BJ (cell line): ENCODE data around the gene LDLRAD4. TPM values are rescaled to one million over a fixed set of nuclear protein-coding genes. Genes with fewer than 3 reads are reported as not detected.

Source experiments
- CTCF ChIA-PET: fragments of 350-600 bp; formaldehyde crosslinking; extraction: SDS; loops from one replicate; lab custom pipeline; 2021; ENCODE audit warnings: antibody characterized with exemption, inconsistent platforms; lab: Yijun Ruan, JAX
- POLR2A ChIA-PET: fragments of 300-600 bp; sonication (Branson Sonifier 250); formaldehyde crosslinking; extraction: SDS; loops from one replicate; lab custom pipeline; 2021; ENCODE audit warnings: antibody characterized with exemption; lab: Charles Lee
- DNase-seq: peaks from one replicate; pipeline ENCODE4 v3.0.0-alpha.2; 2011; ENCODE audit warnings: low read depth
- H3K27me3 ChIP-seq: 2 replicates; pipeline ENCODE4 v1.6.0; 2011; ENCODE audit warnings: low read length; ENCODE audit not compliant: control insufficient read depth, insufficient read depth
- H3K36me3 ChIP-seq: 2 replicates; pipeline ENCODE4 v1.5.1; 2011; ENCODE audit warnings: low read length; ENCODE audit not compliant: control insufficient read depth, insufficient read depth
- H3K4me3 ChIP-seq: 2 replicates; pipeline ENCODE4 v1.5.1; 2011; ENCODE audit warnings: low read depth, mild to moderate bottlenecking, control low read depth, low read length
- polyA plus RNA-seq: library from polyadenylated mRNA; depleted of rRNA; stranded (reverse); fragments of >200 nt; gene quantifications from 2 replicates; pipeline ENCODE4 v1.2.3, GENCODE V29; 2011
- TF ChIP-seq, protein P1 (sequence below): IDR thresholded peaks from 2 replicates; pipeline ENCODE4 v1.5.1; 2011; ENCODE audit warnings: low read depth, mild to moderate bottlenecking, control low read depth, inconsistent platforms, low read length, moderate library complexity; ENCODE audit not compliant: insufficient read depth

Gene LDLRAD4
- polyA plus RNA-seq, 1 experiment: not detected

DNA sequence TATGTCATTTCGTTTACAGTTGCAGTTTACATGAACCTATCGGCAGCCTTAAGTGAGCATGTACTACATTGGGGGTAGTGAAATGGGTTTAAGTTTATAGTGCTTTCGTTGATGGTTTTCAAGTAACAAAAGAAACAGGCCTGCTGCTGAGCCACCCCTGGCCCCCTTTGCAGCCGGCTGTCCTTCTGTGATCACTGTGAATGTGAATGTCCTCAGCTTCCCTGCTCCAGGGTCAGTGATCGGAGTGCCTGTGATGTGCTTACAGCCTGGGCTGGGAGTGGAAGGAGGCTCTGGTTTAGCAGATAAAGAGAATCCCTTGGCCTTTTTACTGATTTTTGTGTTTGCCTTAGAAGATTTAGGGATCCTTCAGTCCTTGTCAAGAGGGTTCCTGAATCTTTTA lies 353.6 kb downstream of the LDLRAD4 start:
- Histone ChIP-seq H3K27me3 (no peaks in the 10 kb centered on the region), H3K36me3 (no peaks in the 10 kb centered on the region), H3K4me3 (no peak overlapping the region)
- POLR2A ChIA-PET: no interaction called here
- TF ChIP-seq, protein P1, sequence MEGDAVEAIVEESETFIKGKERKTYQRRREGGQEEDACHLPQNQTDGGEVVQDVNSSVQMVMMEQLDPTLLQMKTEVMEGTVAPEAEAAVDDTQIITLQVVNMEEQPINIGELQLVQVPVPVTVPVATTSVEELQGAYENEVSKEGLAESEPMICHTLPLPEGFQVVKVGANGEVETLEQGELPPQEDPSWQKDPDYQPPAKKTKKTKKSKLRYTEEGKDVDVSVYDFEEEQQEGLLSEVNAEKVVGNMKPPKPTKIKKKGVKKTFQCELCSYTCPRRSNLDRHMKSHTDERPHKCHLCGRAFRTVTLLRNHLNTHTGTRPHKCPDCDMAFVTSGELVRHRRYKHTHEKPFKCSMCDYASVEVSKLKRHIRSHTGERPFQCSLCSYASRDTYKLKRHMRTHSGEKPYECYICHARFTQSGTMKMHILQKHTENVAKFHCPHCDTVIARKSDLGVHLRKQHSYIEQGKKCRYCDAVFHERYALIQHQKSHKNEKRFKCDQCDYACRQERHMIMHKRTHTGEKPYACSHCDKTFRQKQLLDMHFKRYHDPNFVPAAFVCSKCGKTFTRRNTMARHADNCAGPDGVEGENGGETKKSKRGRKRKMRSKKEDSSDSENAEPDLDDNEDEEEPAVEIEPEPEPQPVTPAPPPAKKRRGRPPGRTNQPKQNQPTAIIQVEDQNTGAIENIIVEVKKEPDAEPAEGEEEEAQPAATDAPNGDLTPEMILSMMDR: no peak
- CTCF ChIA-PET: no interaction called here
- no peak for DNase-seq

DNA sequence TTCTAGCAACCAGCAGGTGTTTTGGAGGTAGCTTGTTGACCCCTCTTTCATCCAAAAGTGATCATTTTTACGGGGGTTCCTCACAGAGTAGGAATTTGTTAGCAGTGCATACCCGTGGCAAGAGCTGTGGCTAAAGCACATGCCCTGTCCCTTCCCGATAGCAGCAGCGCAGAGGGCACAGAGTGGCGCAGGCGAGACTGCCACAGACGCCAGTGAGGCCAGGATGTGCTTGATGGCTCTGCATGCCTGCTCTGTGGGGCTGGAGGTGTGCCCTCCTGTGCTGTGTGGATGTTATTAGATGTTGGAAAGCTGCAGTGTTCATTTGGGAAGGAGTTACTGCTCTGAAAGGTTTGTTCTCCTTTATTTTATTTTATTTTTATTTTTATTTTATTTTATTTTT lies 354.2 kb downstream of the LDLRAD4 start:
- CTCF ChIA-PET: no interaction called here
- POLR2A ChIA-PET: no interaction called here
- no peaks in the 10 kb centered on the region for H3K36me3 ChIP-seq
- no peak for DNase-seq
- no peaks in the 10 kb centered on the region for H3K27me3 ChIP-seq
- no peak overlapping the region for H3K4me3 ChIP-seq
- TF ChIP-seq, protein P1: no peak

DNA sequence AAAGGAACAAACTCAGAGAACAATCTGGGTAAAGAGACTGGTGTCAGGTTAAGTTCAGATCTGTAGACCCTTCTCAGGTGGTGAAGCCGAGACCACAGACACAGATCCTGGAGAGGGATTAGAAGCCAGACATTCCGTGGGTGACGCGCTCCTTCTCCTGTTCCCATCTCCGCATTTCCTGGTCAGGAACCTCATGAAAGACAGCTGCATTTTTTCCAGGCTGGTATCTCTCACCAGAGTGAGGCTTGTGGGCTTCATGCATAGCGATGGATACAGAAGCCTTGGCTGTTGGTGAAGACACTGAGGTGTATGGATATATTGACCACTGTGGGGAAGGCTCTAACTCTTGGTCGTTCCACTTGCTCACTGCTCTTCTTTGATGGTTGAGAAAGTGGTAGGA lies 355.2 kb downstream of the LDLRAD4 start:
- H3K36me3 ChIP-seq: no peaks in the 10 kb centered on the region
- no peaks in the 10 kb centered on the region for H3K27me3 ChIP-seq
- no peak for DNase-seq
- ChIA-PET CTCF (no interaction called here), POLR2A (no interaction called here)
- H3K4me3 ChIP-seq: no peak overlapping the region
- TF ChIP-seq, protein P1: no peak

DNA sequence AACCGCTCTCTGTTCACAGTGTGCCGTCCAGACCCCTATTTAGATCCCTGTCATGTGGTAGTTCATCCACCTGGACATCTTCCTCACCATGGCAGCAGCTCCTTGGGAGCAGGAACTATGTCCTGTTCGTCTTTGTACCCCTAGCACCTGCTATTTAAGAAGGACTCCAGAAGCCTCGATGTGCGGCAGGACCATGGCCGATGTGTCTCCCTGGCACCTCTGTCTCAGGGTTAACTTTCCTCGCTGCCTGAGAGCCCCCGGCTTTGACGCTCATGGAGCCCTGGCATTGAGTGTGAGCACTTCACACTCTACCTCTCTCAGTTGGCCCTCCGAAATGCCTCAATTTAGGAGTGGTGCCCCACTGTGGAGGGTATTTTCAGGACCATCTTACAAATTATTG lies 355.8 kb downstream of the LDLRAD4 start:
- H3K36me3 ChIP-seq: no peaks in the 10 kb centered on the region
- H3K4me3 ChIP-seq: no peak overlapping the region
- TF ChIP-seq, protein P1: no peak
- POLR2A ChIA-PET: no interaction called here
- CTCF ChIA-PET: no interaction called here
- DNase-seq: no peak
- H3K27me3 ChIP-seq: no peaks in the 10 kb centered on the region

DNA sequence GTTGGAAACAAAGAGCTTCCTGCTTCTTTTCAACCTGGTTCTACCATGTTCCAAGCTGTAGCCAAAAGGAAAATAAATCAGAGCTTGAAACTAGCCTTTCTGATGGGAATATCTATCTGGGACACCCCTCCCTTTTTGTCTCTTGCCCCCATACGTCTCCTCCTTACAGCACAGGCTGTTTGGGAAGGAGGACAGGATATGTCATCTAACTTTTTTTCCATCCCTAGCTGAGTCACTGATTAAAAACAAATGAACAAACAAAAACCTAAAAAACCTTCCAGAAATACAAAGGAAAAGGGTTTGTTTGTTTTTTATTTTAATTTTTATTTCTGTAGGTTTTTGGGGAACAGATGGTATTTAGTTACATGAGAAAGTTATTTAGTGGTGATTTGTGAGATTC lies 356.2 kb downstream of the LDLRAD4 start:
- TF ChIP-seq, protein P1: no peak
- H3K27me3 ChIP-seq: no peaks in the 10 kb centered on the region
- no peak overlapping the region for H3K4me3 ChIP-seq
- no peaks in the 10 kb centered on the region for H3K36me3 ChIP-seq
- ChIA-PET POLR2A (no interaction called here), CTCF (no interaction called here)
- DNase-seq: no peak
